H1 (cell line): ENCODE data around the gene CARD16. TPM values are rescaled to one million over a fixed set of nuclear protein-coding genes. Genes with fewer than 3 reads are reported as not detected.

Experiments
- ATF2 ChIP-seq: IDR thresholded peaks from 2 replicates; pipeline ENCODE4 v1.6.1; 2012; ENCODE audit warnings: low read length, inconsistent platforms
- BCL11A ChIP-seq, 2 experiments: IDR thresholded peaks; one replicate each; pipeline ENCODE4 v1.6.1; 2011; ENCODE audit warnings: low read depth in 2 of 2, low read length in 2 of 2, mild to moderate bottlenecking in 2 of 2
- KDM4A ChIP-seq: IDR thresholded peaks from one replicate; pipeline ENCODE4 v1.7.1; 2012; ENCODE audit warnings: low read depth, mild to moderate bottlenecking, moderate library complexity, low read length, inconsistent platforms; ENCODE audit not compliant: severe bottlenecking
- RBBP5 ChIP-seq: IDR thresholded peaks from 2 replicates; pipeline ENCODE4 v1.7.1; 2012; ENCODE audit warnings: low read depth, mild to moderate bottlenecking, inconsistent platforms, low read length, moderate library complexity, borderline replicate concordance
- polyA plus RNA-seq, 7 experiments: library from polyadenylated mRNA; depleted of rRNA in 3 of 7; stranded (reverse) in 5 of 7; unstranded in 2 of 7; fragments of >200 nt in 5 of 7; fragments of 200-250 nt in 2 of 7; gene quantifications; 1 replicate in 5 of 7; 2 replicates in 1 of 7; 4 replicates in 1 of 7; pipeline versions ENCODE4 v1.2.1 to v1.2.3, GENCODE V29; 2011 to 2013; ENCODE audit warnings: missing spikeins in 2 of 7, mixed read lengths in 2 of 7
- total RNA-seq: library from RNA; stranded (reverse); fragmentation: NEBNext Ultra II Directional; extraction: Animal tissue kit (Norgen Biotek cat#: 25700); gene quantifications from 2 replicates; pipeline ENCODE4 v1.2.1, GENCODE V29; 2021
- TF ChIP-seq, protein P1 (sequence below): IDR thresholded peaks from 2 replicates; pipeline ENCODE4 v1.6.1; 2011; ENCODE audit warnings: low read length, improper control_type of control experiment

Gene CARD16
- total and polyA plus RNA-seq, 2 of the 8 experiments (the other 6 are each of a cell fraction or from before 2014, with no cell fraction given): not detected

DNA sequence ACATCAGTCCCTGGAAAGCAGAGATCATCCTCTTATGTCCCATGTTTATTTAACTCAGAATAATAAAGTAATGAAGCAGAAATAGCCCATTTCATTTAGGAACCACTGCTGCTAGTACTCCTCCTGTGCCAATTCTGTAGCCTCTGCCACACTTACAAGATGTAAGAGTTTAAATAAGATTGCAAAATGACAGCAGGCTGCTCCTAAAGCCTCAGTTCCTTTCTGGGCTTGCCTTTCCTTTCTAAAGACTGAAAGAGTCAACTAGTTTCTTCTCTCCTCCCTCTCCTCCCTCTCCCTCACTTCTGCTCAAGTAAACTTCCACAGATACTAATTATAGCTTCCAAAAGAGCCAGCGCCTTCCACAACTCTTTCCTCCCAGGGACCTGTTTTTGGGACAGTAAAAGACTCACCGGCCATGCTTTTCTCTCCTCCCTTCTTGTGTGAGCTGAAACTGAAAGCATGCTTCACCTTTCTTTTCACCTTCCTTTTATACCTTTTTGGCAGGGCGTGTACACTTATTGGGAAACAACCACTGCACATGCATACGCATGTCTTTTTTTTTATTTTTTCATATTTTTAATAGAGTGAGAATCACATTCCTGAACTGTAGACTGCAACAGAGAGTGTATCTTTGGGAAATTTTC lies 26.1 kb upstream of the CARD16 start (continued):
- TF ChIP-seq BCL11A (IDR thresholded peaks at IDR 0.05; ENCODE audit: low read depth in 2 of 2, low read length in 2 of 2): no peak
- no peak for TF ChIP-seq KDM4A
- TF ChIP-seq RBBP5: no peak
- TF ChIP-seq ATF2: no peak
- TF ChIP-seq, protein P1, sequence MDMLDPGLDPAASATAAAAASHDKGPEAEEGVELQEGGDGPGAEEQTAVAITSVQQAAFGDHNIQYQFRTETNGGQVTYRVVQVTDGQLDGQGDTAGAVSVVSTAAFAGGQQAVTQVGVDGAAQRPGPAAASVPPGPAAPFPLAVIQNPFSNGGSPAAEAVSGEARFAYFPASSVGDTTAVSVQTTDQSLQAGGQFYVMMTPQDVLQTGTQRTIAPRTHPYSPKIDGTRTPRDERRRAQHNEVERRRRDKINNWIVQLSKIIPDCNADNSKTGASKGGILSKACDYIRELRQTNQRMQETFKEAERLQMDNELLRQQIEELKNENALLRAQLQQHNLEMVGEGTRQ: no peak
- TF ChIP-seq, all 59 proteins: peak for 0
